ENCODE results near the gene DERL3.

DNA sequence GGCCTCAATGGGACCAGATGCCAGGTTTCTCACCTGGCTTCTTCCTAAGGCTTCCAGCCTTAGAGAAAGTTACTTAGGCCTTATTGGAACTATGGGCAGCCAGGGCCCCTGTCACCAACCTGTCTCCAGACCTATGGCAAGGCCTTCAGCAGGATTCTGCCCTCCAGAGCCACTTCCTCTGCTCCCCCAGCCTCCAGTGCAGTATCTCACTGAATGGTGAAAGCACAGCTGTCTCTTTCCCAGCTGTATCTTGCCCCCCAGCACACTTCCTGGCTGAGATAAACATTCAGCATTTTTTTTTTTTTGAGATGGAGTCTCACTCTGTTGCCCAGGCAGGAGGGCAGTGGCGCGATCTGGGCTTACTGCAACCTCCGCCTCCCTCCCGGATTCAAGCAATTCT is 20.4 kb upstream of the DERL3 start:
- TF ChIP-seq POLR2A (IDR thresholded peaks at IDR 0.05), result no peak
- TF ChIP-seq, protein P1, sequence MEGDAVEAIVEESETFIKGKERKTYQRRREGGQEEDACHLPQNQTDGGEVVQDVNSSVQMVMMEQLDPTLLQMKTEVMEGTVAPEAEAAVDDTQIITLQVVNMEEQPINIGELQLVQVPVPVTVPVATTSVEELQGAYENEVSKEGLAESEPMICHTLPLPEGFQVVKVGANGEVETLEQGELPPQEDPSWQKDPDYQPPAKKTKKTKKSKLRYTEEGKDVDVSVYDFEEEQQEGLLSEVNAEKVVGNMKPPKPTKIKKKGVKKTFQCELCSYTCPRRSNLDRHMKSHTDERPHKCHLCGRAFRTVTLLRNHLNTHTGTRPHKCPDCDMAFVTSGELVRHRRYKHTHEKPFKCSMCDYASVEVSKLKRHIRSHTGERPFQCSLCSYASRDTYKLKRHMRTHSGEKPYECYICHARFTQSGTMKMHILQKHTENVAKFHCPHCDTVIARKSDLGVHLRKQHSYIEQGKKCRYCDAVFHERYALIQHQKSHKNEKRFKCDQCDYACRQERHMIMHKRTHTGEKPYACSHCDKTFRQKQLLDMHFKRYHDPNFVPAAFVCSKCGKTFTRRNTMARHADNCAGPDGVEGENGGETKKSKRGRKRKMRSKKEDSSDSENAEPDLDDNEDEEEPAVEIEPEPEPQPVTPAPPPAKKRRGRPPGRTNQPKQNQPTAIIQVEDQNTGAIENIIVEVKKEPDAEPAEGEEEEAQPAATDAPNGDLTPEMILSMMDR (IDR thresholded peaks at IDR 0.05), result no peak

Measured in adrenal gland (tissue), 5 donors.